Tibial artery (tissue), 4 donors: Measurements from ENCODE around the gene ASB15.

Experiments
- DNase-seq, 2 donors: peaks; one replicate each; pipeline ENCODE4 v3.0.0-alpha.2; 2019
- H3K27ac ChIP-seq, 2 donors: fragments of 200-600 bp; sonication (generic) in 1 of 2; 1 replicate in 1 of 2; 2 replicates in 1 of 2; pipeline ENCODE4 v1.5.1; 2018 to 2019; ENCODE audit warnings: mild to moderate bottlenecking in 1 of 2
- H3K27me3 ChIP-seq, 2 donors: fragments of 200-600 bp; sonication (generic) in 1 of 2; one replicate each; pipeline versions ENCODE4 v1.5.1 to v1.6.0; 2016 to 2019
- H3K36me3 ChIP-seq, 3 donors: fragments of 200-600 bp; sonication (generic) in 2 of 3; one replicate each; pipeline ENCODE4 v1.5.1; 2016 to 2019; ENCODE audit warnings: mild to moderate bottlenecking in 2 of 3
- H3K4me1 ChIP-seq, 4 donors: fragments of 200-600 bp; sonication (generic) in 2 of 4; 1 replicate in 3 of 4; 2 replicates in 1 of 4; pipeline ENCODE4 v1.5.1; 2016 to 2019
- H3K4me3 ChIP-seq, 2 donors: fragments of 200-600 bp; sonication (generic) in 1 of 2; 1 replicate in 1 of 2; 2 replicates in 1 of 2; pipeline ENCODE4 v1.5.1; 2018 to 2019; ENCODE audit warnings: mild to moderate bottlenecking in 2 of 2
- H3K9me3 ChIP-seq, 3 donors: fragments of 200-600 bp; sonication (generic) in 1 of 3; one replicate each; pipeline ENCODE4 v1.5.1; 2016 to 2019
- CTCF ChIP-seq, 2 experiments: fragments of 200-600 bp in 1 of 2; fragments of 450-650 bp in 1 of 2; IDR thresholded peaks; one replicate each; pipeline ENCODE4 v1.5.1; 2017 to 2019; ENCODE audit warnings: antibody characterized with exemption in 2 of 2, mild to moderate bottlenecking in 1 of 2, moderate library complexity in 1 of 2
- intact Hi-C: fragments of 100-400 bp; cut with DNase I; formaldehyde crosslinking; loops from one replicate; pipeline ENCODE4 v1.15.0; 2023; ENCODE audit warnings: low total_unique reads

The ASB15 gene

GRCh38 chr7:123637203-123637602 is 35.6 kb downstream of the ASB15 start:
- H3K36me3 ChIP-seq: no peaks in the 10 kb centered on the region
- H3K4me3 ChIP-seq: no peak overlapping the region
- H3K9me3 ChIP-seq: no peaks in the 10 kb centered on the region
- DNase-seq: no peak
- H3K27ac ChIP-seq: no peak overlapping the region
- no peaks in the 10 kb centered on the region for H3K4me1 ChIP-seq
- TF ChIP-seq CTCF (IDR thresholded peaks at IDR 0.05): no peak
- H3K27me3 ChIP-seq: no peaks in the 10 kb centered on the region
- intact Hi-C loops: no loop called here

GRCh38 chr7:123637878-123638277 is 36.3 kb downstream of the ASB15 start:
- no peak for TF ChIP-seq CTCF (IDR thresholded peaks at IDR 0.05)
- Histone ChIP-seq H3K4me3 (no peak overlapping the region), H3K36me3 (no peaks in the 10 kb centered on the region), H3K4me1 (no peaks in the 10 kb centered on the region), H3K9me3 (no peaks in the 10 kb centered on the region), H3K27me3 (no peaks in the 10 kb centered on the region), H3K27ac (no peak overlapping the region)
- intact Hi-C loops: no loop called here
- no peak for DNase-seq

DNA sequence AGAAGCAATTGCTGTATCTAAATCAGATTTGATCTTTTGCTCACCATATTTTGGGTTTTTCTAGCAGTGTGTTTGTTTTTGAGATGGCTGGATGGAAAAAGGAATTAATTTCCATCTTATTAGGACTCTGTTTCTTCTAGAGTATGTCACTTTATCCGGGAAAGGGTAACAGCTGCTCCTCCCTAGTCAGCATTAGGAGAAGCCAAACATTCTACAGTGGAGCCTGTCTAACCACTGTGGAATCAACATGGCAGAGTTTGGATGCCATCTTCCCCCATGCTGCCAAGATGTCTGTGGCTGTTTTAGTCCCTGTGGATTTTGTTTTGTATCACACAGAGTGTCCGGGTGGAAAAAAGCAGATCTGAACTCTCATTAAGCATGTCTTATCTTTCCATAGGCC is 38.0 kb downstream of the ASB15 start:
- no peaks in the 10 kb centered on the region for H3K27me3 ChIP-seq
- no peaks in the 10 kb centered on the region for H3K36me3 ChIP-seq
- TF ChIP-seq CTCF (IDR thresholded peaks at IDR 0.05): no peak
- no peak overlapping the region for H3K27ac ChIP-seq
- intact Hi-C loops: no loop called here
- DNase-seq: no peak
- peaks cover 0 to 11% (median 0%) of the 10 kb centered on the region in 4 donors for H3K4me1 ChIP-seq
- H3K9me3 ChIP-seq: no peaks in the 10 kb centered on the region
- no peak overlapping the region for H3K4me3 ChIP-seq

DNA sequence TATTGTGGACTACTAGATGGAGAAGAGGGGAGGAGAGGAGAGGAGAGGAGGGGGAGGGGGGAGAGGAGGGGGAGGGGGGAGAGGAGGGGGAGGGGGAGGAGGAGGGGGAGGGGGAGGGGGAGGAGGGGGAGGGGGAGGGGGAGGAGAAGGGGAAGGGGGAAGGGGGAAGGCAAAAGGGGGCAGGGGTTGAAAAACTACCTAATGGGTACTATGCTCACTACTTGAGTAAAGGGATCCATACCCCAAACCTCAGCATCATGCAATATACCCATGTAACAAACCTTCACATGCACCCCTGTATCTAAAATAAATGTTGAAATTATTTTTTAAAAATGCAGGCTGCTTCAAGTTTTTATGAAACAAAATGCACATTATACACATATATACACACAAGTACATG is 39.0 kb downstream of the ASB15 start:
- TF ChIP-seq CTCF (IDR thresholded peaks at IDR 0.05): no peak
- no peak overlapping the region for H3K4me3 ChIP-seq
- no peak overlapping the region for H3K27ac ChIP-seq
- H3K9me3 ChIP-seq: no peaks in the 10 kb centered on the region
- H3K4me1 ChIP-seq: peaks cover 0 to 19% (median 0%) of the 10 kb centered on the region in 4 donors
- no peak for DNase-seq
- H3K27me3 ChIP-seq: no peaks in the 10 kb centered on the region
- intact Hi-C loops: no loop called here
- H3K36me3 ChIP-seq: no peaks in the 10 kb centered on the region

DNA sequence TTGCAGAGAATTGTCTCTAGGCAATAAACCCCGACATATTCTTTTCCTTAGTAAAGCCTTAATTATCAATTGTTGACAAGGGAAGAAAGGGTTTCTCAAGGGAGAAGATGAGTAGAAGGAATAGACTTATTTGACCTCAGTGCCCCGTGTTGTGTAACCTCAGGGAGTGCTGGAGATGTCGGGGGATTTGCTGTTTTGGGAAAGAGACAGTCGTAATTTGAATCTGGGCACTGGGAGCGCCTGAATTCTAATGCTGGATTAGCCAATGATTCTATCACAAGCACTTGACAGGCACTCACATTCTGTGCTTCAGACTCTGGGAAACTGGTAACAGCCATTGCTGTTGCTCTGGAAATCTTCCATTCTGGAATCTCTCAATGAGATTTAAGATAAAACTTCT is 40.3 kb downstream of the ASB15 start:
- Histone ChIP-seq H3K27me3 (no peaks in the 10 kb centered on the region), H3K4me3 (no peak overlapping the region), H3K4me1 (peaks cover 0 to 21% (median 0%) of the 10 kb centered on the region in 4 donors), H3K9me3 (no peaks in the 10 kb centered on the region), H3K36me3 (no peaks in the 10 kb centered on the region), H3K27ac (no peak overlapping the region)
- TF ChIP-seq CTCF (IDR thresholded peaks at IDR 0.05): no peak
- intact Hi-C loops: no loop called here
- no peak for DNase-seq
